ENCODE measurements around the gene KCNMB4. TPM values are rescaled to one million over a fixed set of nuclear protein-coding genes. Genes with fewer than 3 reads are reported as not detected.

KCNMB4 gene
- total and polyA plus RNA-seq, 2 of the 4 experiments (the other 2 are of a cell fraction): 0.90 to 1.1 TPM

- BruUV-seq (replicated peaks): no TSS peak
- H3K27ac ChIP-seq (ENCODE audit: insufficient read depth, low read length): no peak overlapping the region
- H2BK5ac ChIP-seq (ENCODE audit: low read depth, low read length, poor library complexity, severe bottlenecking): no peak overlapping the region
- no peak overlapping the region for H4K5ac ChIP-seq (ENCODE audit: low read depth, low read length)
- no peaks in the 10 kb centered on the region for H3K36me3 ChIP-seq (ENCODE audit: control insufficient read depth, insufficient read depth, low read length)
- no peak overlapping the region for H3K4me3 ChIP-seq (ENCODE audit: insufficient read depth, low read depth, low read length)
- no peak overlapping the region for H4K8ac ChIP-seq (ENCODE audit: low read depth in 2 of 2, low read length in 2 of 2)
- H2AFZ ChIP-seq (replicated peaks; ENCODE audit: low read length, poor library complexity): no peak overlapping the region
- intact Hi-C loops (cut with micrococcal nuclease): no loop called here
- no peaks in the 10 kb centered on the region for H3K9me1 ChIP-seq (ENCODE audit: insufficient read depth, low read length)
- no peak overlapping the region for H2BK20ac ChIP-seq (ENCODE audit: low read depth, low read length)
- in situ Hi-C loops (cut with MboI; ENCODE audit: low sequenced_read_pairs): no loop called here
- no CpG with 5 or more reads among the region's 2 CpGs for WGBS, 2 experiments (ENCODE audit: extremely low coverage in 2 of 2, insufficient read length in 1 of 2)
- no peaks in the 10 kb centered on the region for H3K27me3 ChIP-seq (ENCODE audit: control insufficient read depth, insufficient read depth, low read length)
- H3K4me2 ChIP-seq (ENCODE audit: low read depth, low read length): no peak overlapping the region
- H2BK120ac ChIP-seq (ENCODE audit: low read depth, low read length): no peak overlapping the region
- no peaks in the 10 kb centered on the region for H3K9me3 ChIP-seq (ENCODE audit: control insufficient read depth, insufficient read depth, low read length)
- no peaks in the 10 kb centered on the region for H4K20me1 ChIP-seq (ENCODE audit: insufficient read depth, low read length)
- TF ChIP-seq MXI1 (IDR thresholded peaks at IDR 0.05; ENCODE audit: borderline replicate concordance, low read depth, low read length) (no peak), USF2 (IDR thresholded peaks at IDR 0.05; ENCODE audit: low read depth, low read length) (no peak), BHLHE40 (IDR thresholded peaks at IDR 0.05; ENCODE audit: low read depth, low read length) (no peak), SMC3 (IDR thresholded peaks at IDR 0.05; ENCODE audit: low read depth, low read length) (no peak), NFE2L2 (IDR thresholded peaks at IDR 0.05; ENCODE audit: low read depth, low read length) (no peak), RCOR1 (IDR thresholded peaks at IDR 0.05; ENCODE audit: insufficient replicate concordance, low read length) (no peak), ELK1 (IDR thresholded peaks at IDR 0.05; ENCODE audit: borderline replicate concordance, low read depth, low read length) (no peak), CTCF (conservative IDR thresholded peaks at IDR 0.05; ENCODE audit: low read depth, low read length) (no peak), FOS (IDR thresholded peaks at IDR 0.05; ENCODE audit: low read depth, low read length) (no peak), RAD21 (IDR thresholded peaks at IDR 0.05; ENCODE audit: low read length) (no peak), CHD1 (IDR thresholded peaks at IDR 0.05; ENCODE audit: low read depth, low read length) (no peak), CEBPB (IDR thresholded peaks at IDR 0.05; ENCODE audit: low read depth, low read length) (no peak), MAZ (IDR thresholded peaks at IDR 0.05; ENCODE audit: borderline replicate concordance, low read depth, low read length) (no peak)
- no peak overlapping the region for H3K4ac ChIP-seq (ENCODE audit: low read depth, low read length)
- DNase-seq (no peak), ATAC-seq (ENCODE audit: low read depth) (no peak)
- H2AK9ac ChIP-seq (replicated peaks; ENCODE audit: low read depth, low read length, poor library complexity): no peak overlapping the region
- H3K23ac ChIP-seq (ENCODE audit: low read depth, low read length): no peak overlapping the region
- H2AK5ac ChIP-seq (ENCODE audit: low read depth, low read length): no peak overlapping the region
- no peaks in the 10 kb centered on the region for H3K4me1 ChIP-seq (ENCODE audit: control insufficient read depth, insufficient read depth, low read length)
- dilution Hi-C loops (cut with HindIII; ENCODE audit: low sequenced_read_pairs, unreplicated experiment): no loop called here
- no peak overlapping the region for H4K91ac ChIP-seq (ENCODE audit: insufficient read depth, low read depth, low read length)
- POLR2A ChIA-PET (ENCODE audit: unreplicated experiment): no interaction called here
- no peak overlapping the region for H3K18ac ChIP-seq (ENCODE audit: low read depth, low read length)
- no peak overlapping the region for H3K56ac ChIP-seq (ENCODE audit: extremely low read depth, insufficient read depth, low read length)
- CTCF ChIA-PET: no interaction called here
- H2BK15ac ChIP-seq (ENCODE audit: low read depth, low read length): no peak overlapping the region
- no peak overlapping the region for H3K14ac ChIP-seq (replicated peaks; ENCODE audit: low read depth, low read length)
- H3K79me1 ChIP-seq (ENCODE audit: low read depth in 1 of 2, low read length in 2 of 2): no peaks in the 10 kb centered on the region
- H3K9ac ChIP-seq (ENCODE audit: low read depth, low read length): no peak overlapping the region
Measured at GRCh38 chr12:70466753-70467152, 100.7 kb downstream of the KCNMB4 start.
